ENCODE data around the gene SUB1. TPM values are rescaled to one million over a fixed set of nuclear protein-coding genes. Genes with fewer than 3 reads are reported as not detected.
A peak's percentile ranks its signal among the peaks of the same experiment; 100 is the strongest.

The SUB1 gene
- total and polyA plus RNA-seq, 4 experiments from 2014 or later, result 204 to 578 (median 357) TPM

DNA sequence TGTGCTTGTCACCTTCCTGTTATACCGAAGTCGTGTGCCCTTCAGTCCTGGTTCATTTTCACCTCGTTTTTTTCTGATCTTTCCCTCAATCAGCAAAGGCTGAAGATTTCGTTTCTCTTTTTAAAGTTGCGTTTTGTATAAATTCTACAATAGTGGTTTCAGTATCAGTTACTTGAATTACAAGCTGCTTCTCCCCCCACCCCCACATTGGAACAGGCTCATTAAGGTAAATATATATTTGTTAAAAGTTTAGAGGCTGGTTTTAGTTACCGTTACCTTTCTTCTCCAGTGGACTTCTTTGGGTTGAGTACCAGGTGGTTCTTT, 881 bp downstream of the SUB1 start:
- ChIA-PET CTCF (ENCODE audit: partially characterized antibody) (interaction anchor here (1.1 to 10.9 kb wide), 3 partner anchors 55 to 101 kb away, joined by 3 to 541 read pairs (median 32); no protein-coding TSS in a partner anchor), POLR2A (ENCODE audit: partially characterized antibody) (interaction anchor here (0.7 to 5.2 kb wide), 7 partner anchors 13 to 412 kb away, joined by 3 to 60 read pairs (median 3); partner anchors contain the start of genes GOLPH3, MTMR12 and ZFR)
- DNase-seq, result no peak
- Histone ChIP-seq H3K27me3 (ENCODE audit: insufficient read depth, low read length) (no peaks in the 10 kb centered on the region), H3K27ac (ENCODE audit: low read depth, low read length) (peak overlapping the region; percentile 97), H3K4me1 (ENCODE audit: insufficient read depth, low read length) (peaks cover 70% of the 10 kb centered on the region), H3K4me3 (ENCODE audit: low read length in 2 of 2) (peak overlapping the region; percentile 89 to 92), H3K36me3 (ENCODE audit: insufficient read depth, low read length) (peaks cover 16% of the 10 kb centered on the region), H3K9me3 (ENCODE audit: control insufficient read depth in 1 of 2, low read length in 2 of 2) (no peaks in the 10 kb centered on the region)
- Mint-ChIP-seq H3K4me3 (peak overlapping the region; percentile 90 to 99 (median 96)), H3K36me3 (peaks cover 13 to 28% of the 10 kb centered on the region in 2 donors), H3K27ac (peak overlapping the region; percentile 90 to 99 (median 97)), H3K27me3 (no peaks in the 10 kb centered on the region), H3K4me1 (peaks cover 46 to 78% (median 61%) of the 10 kb centered on the region in 4 donors), H3K9me3 (peaks cover 0 to 2% (median 0%) of the 10 kb centered on the region in 8 donors)
- intact Hi-C loops (cut with micrococcal nuclease), result loop anchor here (10.0 kb wide), 1 partner anchor 1051 kb away; the partner anchor contains the start of genes C5orf22 and DROSHA

GRCh38 chr5:32587067-32587551, 1.8 kb downstream of the SUB1 start:
- ChIA-PET CTCF (ENCODE audit: partially characterized antibody) (interaction anchor here (1.1 to 10.9 kb wide), 3 partner anchors 56 to 102 kb away, joined by 3 to 541 read pairs (median 32); no protein-coding TSS in a partner anchor), POLR2A (ENCODE audit: partially characterized antibody) (interaction anchor here (0.9 to 5.2 kb wide), 5 partner anchors 12 to 274 kb away, joined by 3 to 60 read pairs (median 3); partner anchors contain the start of genes MTMR12 and ZFR)
- H3K27ac Mint-ChIP-seq, result peak overlapping the region; percentile 59 to 99 (median 93)
- Histone ChIP-seq H3K36me3 (ENCODE audit: insufficient read depth, low read length) (peaks cover 24% of the 10 kb centered on the region), H3K4me1 (ENCODE audit: insufficient read depth, low read length) (peaks cover 79% of the 10 kb centered on the region), H3K9me3 (ENCODE audit: control insufficient read depth in 1 of 2, low read length in 2 of 2) (no peaks in the 10 kb centered on the region), H3K27me3 (ENCODE audit: insufficient read depth, low read length) (no peaks in the 10 kb centered on the region), H3K4me3 (ENCODE audit: low read length in 2 of 2) (peak overlapping the region; percentile 89 to 92), H3K27ac (ENCODE audit: low read depth, low read length) (peak overlapping the region; percentile 97)
- H3K9me3 Mint-ChIP-seq, result peaks cover 0 to 2% (median 0%) of the 10 kb centered on the region in 8 donors
- no peaks in the 10 kb centered on the region for H3K27me3 Mint-ChIP-seq
- H3K4me3 Mint-ChIP-seq, result peak overlapping the region; percentile 90 to 99 (median 96)
- no peak for DNase-seq
- intact Hi-C loops (cut with micrococcal nuclease), result loop anchor here (10.0 kb wide), 1 partner anchor 1052 kb away; the partner anchor contains the start of genes C5orf22 and DROSHA
- H3K36me3 Mint-ChIP-seq, result peaks cover 20 to 35% of the 10 kb centered on the region in 2 donors
- H3K4me1 Mint-ChIP-seq, result peaks cover 47 to 77% (median 62%) of the 10 kb centered on the region in 4 donors

- Histone ChIP-seq H3K27ac (ENCODE audit: low read depth, low read length) (no peak overlapping the region), H3K9me3 (ENCODE audit: control insufficient read depth in 1 of 2, low read length in 2 of 2) (no peaks in the 10 kb centered on the region), H3K36me3 (ENCODE audit: insufficient read depth, low read length) (peaks cover 45% of the 10 kb centered on the region), H3K4me1 (ENCODE audit: insufficient read depth, low read length) (peaks cover 80% of the 10 kb centered on the region), H3K4me3 (ENCODE audit: low read length in 2 of 2) (no peak overlapping the region), H3K27me3 (ENCODE audit: insufficient read depth, low read length) (no peaks in the 10 kb centered on the region)
- intact Hi-C loops (cut with micrococcal nuclease), result loop anchor here (10.0 kb wide), 1 partner anchor 1055 kb away; the partner anchor contains the start of genes C5orf22 and DROSHA
- ChIA-PET POLR2A (ENCODE audit: partially characterized antibody) (interaction anchor here (1.0 to 2.5 kb wide), 7 partner anchors 11 to 416 kb away, joined by 3 to 39 read pairs (median 9); partner anchors contain the start of genes GOLPH3 and ZFR), CTCF (ENCODE audit: partially characterized antibody) (interaction anchor here (0.7 to 10.9 kb wide), 54 partner anchors 8 to 445 kb away, joined by 3 to 541 read pairs (median 6); partner anchors contain the start of genes GOLPH3 and ZFR)
- Mint-ChIP-seq H3K27ac (peak overlapping the region in 4 of 7 donors; percentile 25 to 85 (median 63)), H3K36me3 (peaks cover 38 to 55% of the 10 kb centered on the region in 2 donors), H3K9me3 (peaks cover 0 to 2% (median 0%) of the 10 kb centered on the region in 8 donors), H3K27me3 (no peaks in the 10 kb centered on the region), H3K4me1 (peaks cover 46 to 76% (median 61%) of the 10 kb centered on the region in 4 donors), H3K4me3 (peak overlapping the region in 1 of 8 donors; percentile 52)
- no peak for DNase-seq
Observed at GRCh38 chr5:32589416-32589815, 4.1 kb downstream of the SUB1 start.

DNA sequence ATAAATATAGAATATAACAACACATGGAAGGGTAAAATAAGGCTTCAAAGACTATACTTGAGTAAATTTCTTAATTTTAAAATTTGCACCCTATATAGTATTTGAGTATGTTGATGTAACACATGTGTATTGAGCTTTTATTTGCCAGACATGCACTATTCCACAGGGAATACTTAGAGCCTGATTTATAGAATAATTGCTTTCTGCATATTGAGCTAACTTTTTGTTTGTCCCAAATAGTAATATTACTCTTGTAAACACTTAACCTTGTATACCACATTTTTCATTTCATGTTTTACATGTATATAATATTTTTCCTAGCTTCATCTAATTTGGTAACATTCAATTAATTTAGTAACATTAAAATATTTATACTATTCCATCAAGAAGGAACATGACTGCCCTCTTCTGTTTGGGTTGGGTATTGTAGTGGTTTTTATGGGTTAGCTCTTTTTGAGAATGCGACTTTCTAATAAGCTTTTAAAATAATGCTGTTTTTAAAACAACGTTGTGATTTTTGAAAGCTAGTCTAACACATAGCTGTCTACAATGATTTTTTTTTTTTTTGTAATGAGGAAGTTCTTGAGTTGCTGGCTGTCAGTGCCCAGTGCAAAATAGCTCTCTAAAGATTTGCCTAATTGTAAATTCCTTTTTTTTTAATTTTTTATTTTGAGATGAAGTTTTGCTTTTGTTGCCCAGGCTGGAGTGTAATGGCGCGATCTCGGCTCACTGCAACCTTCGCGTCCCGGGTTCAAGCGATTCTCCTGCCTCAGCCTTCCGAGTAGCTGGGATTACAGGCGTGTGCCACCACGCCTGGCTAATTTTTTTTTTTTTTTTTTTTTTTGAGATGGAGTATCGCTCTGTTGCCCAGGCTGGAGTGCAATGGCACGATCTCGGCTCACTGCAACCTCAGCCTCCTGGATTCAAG, 4.8 kb downstream of the SUB1 start:
- H3K27me3 ChIP-seq (ENCODE audit: insufficient read depth, low read length), result no peaks in the 10 kb centered on the region
- peak; percentile 64 to 77 (median 73) for DNase-seq
- no peaks in the 10 kb centered on the region for H3K9me3 ChIP-seq (ENCODE audit: control insufficient read depth in 1 of 2, low read length in 2 of 2)
- Mint-ChIP-seq H3K9me3 (peaks cover 0 to 2% (median 0%) of the 10 kb centered on the region in 8 donors), H3K36me3 (peaks cover 46 to 59% of the 10 kb centered on the region in 2 donors), H3K4me3 (peak overlapping the region in 3 of 8 donors; percentile 61 to 71 (median 70)), H3K27ac (peak overlapping the region in 6 of 7 donors; percentile 63 to 87 (median 84)), H3K4me1 (peaks cover 44 to 76% (median 59%) of the 10 kb centered on the region in 4 donors), H3K27me3 (no peaks in the 10 kb centered on the region)
- H3K4me3 ChIP-seq (ENCODE audit: low read length in 2 of 2), result no peak overlapping the region
- POLR2A ChIA-PET (ENCODE audit: partially characterized antibody), result interaction anchor here (1.0 to 2.5 kb wide), 8 partner anchors 11 to 417 kb away, joined by 3 to 39 read pairs (median 7); partner anchors contain the start of genes GOLPH3 and ZFR
- H3K27ac ChIP-seq (ENCODE audit: low read depth, low read length), result no peak overlapping the region
- H3K4me1 ChIP-seq (ENCODE audit: insufficient read depth, low read length), result peaks cover 80% of the 10 kb centered on the region
- H3K36me3 ChIP-seq (ENCODE audit: insufficient read depth, low read length), result peaks cover 50% of the 10 kb centered on the region
- CTCF ChIA-PET (ENCODE audit: partially characterized antibody), result interaction anchor here (0.7 to 10.9 kb wide), 68 partner anchors 8 to 445 kb away, joined by 3 to 541 read pairs (median 5); partner anchors contain the start of genes GOLPH3 and ZFR
- intact Hi-C loops (cut with micrococcal nuclease), result loop anchor here (1.0 to 10.0 kb wide), 3 partner anchors 23 to 1055 kb away; partner anchors contain the start of genes C5orf22 and DROSHA

GRCh38 chr5:32595118-32595517, 9.8 kb downstream of the SUB1 start:
- ChIA-PET CTCF (ENCODE audit: partially characterized antibody) (interaction anchor here (0.7 to 10.9 kb wide), 2 partner anchors 110 to 180 kb away, joined by 4 to 541 read pairs; no protein-coding TSS in a partner anchor), POLR2A (ENCODE audit: partially characterized antibody) (interaction anchor here (1.1 kb wide), 1 partner anchor 105 kb away, joined by 3 read pairs; no protein-coding TSS in a partner anchor)
- Mint-ChIP-seq H3K27ac (peak overlapping the region in 5 of 7 donors; percentile 8 to 87 (median 67)), H3K4me1 (peaks cover 57 to 83% (median 72%) of the 10 kb centered on the region in 4 donors), H3K27me3 (no peaks in the 10 kb centered on the region), H3K9me3 (no peaks in the 10 kb centered on the region), H3K4me3 (peak overlapping the region in 3 of 8 donors; percentile 2 to 39 (median 39)), H3K36me3 (peaks cover 77 to 81% of the 10 kb centered on the region in 2 donors)
- Histone ChIP-seq H3K9me3 (ENCODE audit: control insufficient read depth in 1 of 2, low read length in 2 of 2) (no peaks in the 10 kb centered on the region), H3K4me1 (ENCODE audit: insufficient read depth, low read length) (peaks cover 77% of the 10 kb centered on the region), H3K27ac (ENCODE audit: low read depth, low read length) (no peak overlapping the region), H3K4me3 (ENCODE audit: low read length in 2 of 2) (no peak overlapping the region), H3K36me3 (ENCODE audit: insufficient read depth, low read length) (peaks cover 76% of the 10 kb centered on the region), H3K27me3 (ENCODE audit: insufficient read depth, low read length) (no peaks in the 10 kb centered on the region)
- DNase-seq, result no peak
- intact Hi-C loops (cut with micrococcal nuclease), result no loop called here

DNA sequence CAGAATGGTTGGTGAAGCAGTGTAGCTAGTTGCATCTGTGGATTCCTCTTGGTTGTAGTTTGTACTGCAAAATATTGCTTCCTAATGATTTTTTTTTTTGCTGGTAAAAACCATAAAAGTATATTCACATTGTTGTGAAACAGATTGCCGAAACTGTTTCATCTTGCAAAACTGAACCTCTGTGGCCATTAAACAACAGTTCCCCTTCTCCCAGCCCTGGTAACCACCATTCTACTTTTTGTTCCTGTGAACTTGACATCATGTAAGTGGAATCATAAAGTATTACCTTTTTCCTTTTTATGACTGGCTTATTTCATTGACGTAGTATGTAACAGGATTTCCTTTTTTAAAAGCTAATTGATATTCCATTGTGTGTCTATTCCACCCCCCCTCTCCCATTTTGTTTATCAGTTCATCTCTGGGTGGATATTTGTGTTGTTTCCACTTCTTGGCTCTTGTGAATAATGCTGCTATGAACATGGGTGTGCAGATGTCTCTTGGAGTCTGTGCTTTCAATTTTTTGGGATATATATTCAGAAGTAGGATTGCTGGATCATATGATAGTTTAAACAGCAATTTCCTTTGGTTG, 11.8 kb downstream of the SUB1 start:
- Mint-ChIP-seq H3K4me1 (peaks cover 55 to 89% (median 71%) of the 10 kb centered on the region in 4 donors), H3K27ac (peak overlapping the region; percentile 2 to 93 (median 44)), H3K4me3 (peak overlapping the region in 5 of 8 donors; percentile 21 to 75 (median 55)), H3K9me3 (no peaks in the 10 kb centered on the region), H3K27me3 (no peaks in the 10 kb centered on the region), H3K36me3 (peaks cover 73 to 82% of the 10 kb centered on the region in 2 donors)
- intact Hi-C loops (cut with micrococcal nuclease), result no loop called here
- H3K4me3 ChIP-seq (ENCODE audit: low read length in 2 of 2), result no peak overlapping the region
- H3K27me3 ChIP-seq (ENCODE audit: insufficient read depth, low read length), result no peaks in the 10 kb centered on the region
- ChIA-PET POLR2A (ENCODE audit: partially characterized antibody) (no interaction called here), CTCF (ENCODE audit: partially characterized antibody) (interaction anchor here (1.1 to 1.4 kb wide), 3 partner anchors 17 to 108 kb away, joined by 3 to 7 read pairs (median 3); no protein-coding TSS in a partner anchor)
- H3K36me3 ChIP-seq (ENCODE audit: insufficient read depth, low read length), result peaks cover 72% of the 10 kb centered on the region
- no peaks in the 10 kb centered on the region for H3K9me3 ChIP-seq (ENCODE audit: control insufficient read depth in 1 of 2, low read length in 2 of 2)
- H3K27ac ChIP-seq (ENCODE audit: low read depth, low read length), result no peak overlapping the region
- no peak for DNase-seq
- H3K4me1 ChIP-seq (ENCODE audit: insufficient read depth, low read length), result peaks cover 68% of the 10 kb centered on the region

Data from CD4-positive, alpha-beta memory T cell (primary cell).